PC-3 (cell line): ENCODE results near the gene SERGEF. TPM values are rescaled to one million over a fixed set of nuclear protein-coding genes. Genes with fewer than 3 reads are reported as not detected.

Source experiments
- ATAC-seq: fragments of 200-7000 bp; cut with Tn5 transposase; 2 replicates; pipeline ENCODE4 v1.9.1; 2020; ENCODE audit warnings: mild to moderate bottlenecking, moderate library complexity
- BruUV-seq: library from RNA; stranded (reverse); fragments of 400-500 nt; replicated peaks from 2 replicates; lab custom pipeline; 2021; lab: Mats Ljungman, UMichigan
- CTCF ChIA-PET: fragments of 300-600 bp; sonication (Branson Sonifier 250); formaldehyde crosslinking; loops from one replicate; lab custom pipeline; 2022; ENCODE audit warnings: antibody characterized with exemption; lab: Charles Lee
- POLR2A ChIA-PET: fragments of 300-600 bp; sonication (Branson Sonifier 250); formaldehyde crosslinking; loops from one replicate; lab custom pipeline; 2022; ENCODE audit warnings: antibody characterized with exemption; ENCODE audit not compliant: unreplicated experiment; lab: Charles Lee
- DNase-seq: peaks from one replicate; pipeline ENCODE4 v3.0.0-alpha.2; 2015
- H2AFZ ChIP-seq: fragments of 300-600 bp; sonication (generic); 2 replicates; pipeline ENCODE4 v1.6.0; 2016; ENCODE audit warnings: antibody characterized with exemption, low read length
- H3F3A ChIP-seq: fragments of 300-600 bp; sonication (generic); one replicate; pipeline ENCODE4 v1.6.0; 2017; ENCODE audit warnings: antibody characterized with exemption, low read length, control low read depth, mild to moderate bottlenecking; ENCODE audit not compliant: unreplicated experiment
- H3K27ac ChIP-seq: fragments of 300-600 bp; sonication (generic); 2 replicates; pipeline ENCODE4 v1.5.1; 2016; ENCODE audit warnings: mild to moderate bottlenecking, low read length
- H3K27me3 ChIP-seq: fragments of 300-600 bp; sonication (generic); 2 replicates; pipeline ENCODE4 v1.6.1; 2016; ENCODE audit warnings: low read length, mixed read lengths
- H3K36me3 ChIP-seq: fragments of 300-600 bp; sonication (generic); 2 replicates; pipeline ENCODE4 v1.6.1; 2016; ENCODE audit warnings: low read depth, mixed run types, low read length, mixed read lengths
- H3K4me1 ChIP-seq: fragments of 300-600 bp; sonication (generic); 2 replicates; pipeline ENCODE4 v1.5.1; 2016; ENCODE audit warnings: low read length; ENCODE audit not compliant: insufficient read depth
- H3K4me2 ChIP-seq: fragments of 300-600 bp; sonication (generic); 2 replicates; pipeline ENCODE4 v1.6.0; 2016; ENCODE audit warnings: low read length
- H3K4me3 ChIP-seq: fragments of 300-600 bp; sonication (generic); 2 replicates; pipeline ENCODE4 v1.5.1; 2016; ENCODE audit warnings: mild to moderate bottlenecking, low read length, mixed read lengths
- H3K79me2 ChIP-seq: fragments of 300-600 bp; sonication (generic); 2 replicates; pipeline ENCODE4 v1.6.1; 2017; ENCODE audit warnings: low read length, mixed read lengths
- H3K9ac ChIP-seq: fragments of 300-600 bp; sonication (generic); 2 replicates; pipeline ENCODE4 v1.6.0; 2016; ENCODE audit warnings: mild to moderate bottlenecking, low read length
- H3K9me2 ChIP-seq: fragments of 300-600 bp; sonication (generic); replicated peaks from 2 replicates; pipeline ENCODE4 v1.6.1; 2016; ENCODE audit warnings: mixed run types, low read length, mixed read lengths
- H3K9me3 ChIP-seq: fragments of 300-600 bp; sonication (generic); 2 replicates; pipeline ENCODE4 v1.6.1; 2016; ENCODE audit warnings: low read length, mixed read lengths
- H4K20me1 ChIP-seq: fragments of 300-600 bp; sonication (generic); 2 replicates; pipeline ENCODE4 v1.6.1; 2016; ENCODE audit warnings: low read length, mixed read lengths
- EZH2 ChIP-seq: fragments of 300-600 bp; sonication (generic); IDR thresholded peaks from one replicate; pipeline ENCODE4 v1.6.1; 2017; ENCODE audit warnings: antibody characterized with exemption, mild to moderate bottlenecking, low read length; ENCODE audit not compliant: unreplicated experiment
- EZH2phosphoT487 ChIP-seq: fragments of 300-600 bp; sonication (generic); IDR thresholded peaks from 2 replicates; pipeline ENCODE4 v1.6.1; 2018; ENCODE audit warnings: mild to moderate bottlenecking, antibody characterized with exemption, low read length, borderline replicate concordance
- intact Hi-C: fragments of 100-400 bp; cut with micrococcal nuclease; formaldehyde crosslinking; loops from 2 replicates; pipeline ENCODE4 v1.9.0; 2023
- total RNA-seq: library from RNA; depleted of rRNA; stranded (reverse); fragments of >200 nt; gene quantifications from 2 replicates; pipeline ENCODE4 v1.2.3, GENCODE V29; 2014
- TF ChIP-seq, protein P1 (sequence below): fragments of 300-600 bp; sonication (generic); conservative IDR thresholded peaks from 2 replicates; pipeline ENCODE4 v1.5.1; 2017; ENCODE audit warnings: antibody characterized with exemption, low read depth, mild to moderate bottlenecking, low read length

The SERGEF gene
- total RNA-seq, 1 experiment from 2014 or later = 13.7 TPM

DNA sequence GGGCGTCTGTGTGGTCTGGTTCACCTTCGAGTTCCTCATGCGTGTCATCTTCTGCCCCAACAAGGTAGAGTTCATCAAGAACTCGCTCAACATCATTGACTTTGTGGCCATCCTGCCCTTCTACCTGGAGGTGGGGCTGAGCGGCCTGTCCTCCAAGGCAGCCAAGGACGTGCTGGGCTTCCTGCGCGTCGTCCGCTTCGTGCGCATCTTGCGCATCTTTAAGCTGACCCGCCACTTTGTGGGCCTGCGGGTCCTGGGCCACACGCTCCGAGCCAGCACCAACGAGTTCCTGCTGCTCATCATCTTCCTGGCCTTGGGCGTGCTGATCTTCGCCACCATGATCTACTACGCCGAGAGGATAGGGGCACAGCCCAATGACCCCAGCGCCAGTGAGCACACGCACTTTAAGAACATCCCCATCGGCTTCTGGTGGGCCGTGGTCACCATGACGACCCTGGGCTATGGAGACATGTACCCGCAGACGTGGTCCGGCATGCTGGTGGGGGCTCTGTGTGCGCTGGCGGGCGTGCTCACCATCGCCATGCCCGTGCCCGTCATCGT, 240.9 kb downstream of the SERGEF start:
- H3K4me1 ChIP-seq = no peaks in the 10 kb centered on the region
- intact Hi-C loops = no loop called here
- DNase-seq (no peak), ATAC-seq (no peak)
- H3K9me3 ChIP-seq = no peaks in the 10 kb centered on the region
- no peak for TF ChIP-seq EZH2
- CTCF ChIA-PET = no interaction called here
- no peaks in the 10 kb centered on the region for H3K9me2 ChIP-seq
- H3K27ac ChIP-seq = no peak overlapping the region
- H3K27me3 ChIP-seq = no peaks in the 10 kb centered on the region
- no peak overlapping the region for H3K4me3 ChIP-seq
- H4K20me1 ChIP-seq = no peaks in the 10 kb centered on the region
- H3K36me3 ChIP-seq = no peaks in the 10 kb centered on the region
- no peaks in the 10 kb centered on the region for H3K79me2 ChIP-seq
- H3K9ac ChIP-seq = no peak overlapping the region
- no peak overlapping the region for H2AFZ ChIP-seq
- POLR2A ChIA-PET = no interaction called here
- H3F3A ChIP-seq = no peaks in the 10 kb centered on the region
- no peak overlapping the region for H3K4me2 ChIP-seq
- BruUV-seq = no TSS peak

DNA sequence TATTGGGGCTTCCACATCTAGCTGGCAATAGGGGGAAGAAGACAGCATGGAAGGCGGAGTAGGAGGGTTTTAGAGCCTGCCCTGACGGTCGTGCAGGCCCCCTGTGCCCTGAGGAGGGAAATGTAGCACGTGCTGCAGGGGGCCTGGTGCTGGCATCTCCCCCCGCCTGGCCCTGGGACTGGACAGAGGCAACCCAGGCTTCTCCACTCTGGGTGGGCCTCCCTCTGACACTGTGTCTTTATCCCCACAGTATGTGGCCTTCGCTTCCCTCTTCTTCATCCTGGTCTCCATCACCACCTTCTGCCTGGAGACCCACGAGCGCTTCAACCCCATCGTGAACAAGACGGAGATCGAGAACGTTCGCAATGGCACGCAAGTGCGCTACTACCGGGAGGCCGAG, 241.4 kb downstream of the SERGEF start:
- CTCF ChIA-PET = no interaction called here
- H3K27me3 ChIP-seq = no peaks in the 10 kb centered on the region
- H3K27ac ChIP-seq = no peak overlapping the region
- intact Hi-C loops = no loop called here
- no peak overlapping the region for H3K4me2 ChIP-seq
- H4K20me1 ChIP-seq = no peaks in the 10 kb centered on the region
- H3K79me2 ChIP-seq = no peaks in the 10 kb centered on the region
- H3F3A ChIP-seq = no peaks in the 10 kb centered on the region
- H2AFZ ChIP-seq = no peak overlapping the region
- H3K4me3 ChIP-seq = no peak overlapping the region
- no peaks in the 10 kb centered on the region for H3K9me2 ChIP-seq
- BruUV-seq = no TSS peak
- H3K9me3 ChIP-seq = no peaks in the 10 kb centered on the region
- TF ChIP-seq EZH2 = no peak
- TF ChIP-seq, protein P1, sequence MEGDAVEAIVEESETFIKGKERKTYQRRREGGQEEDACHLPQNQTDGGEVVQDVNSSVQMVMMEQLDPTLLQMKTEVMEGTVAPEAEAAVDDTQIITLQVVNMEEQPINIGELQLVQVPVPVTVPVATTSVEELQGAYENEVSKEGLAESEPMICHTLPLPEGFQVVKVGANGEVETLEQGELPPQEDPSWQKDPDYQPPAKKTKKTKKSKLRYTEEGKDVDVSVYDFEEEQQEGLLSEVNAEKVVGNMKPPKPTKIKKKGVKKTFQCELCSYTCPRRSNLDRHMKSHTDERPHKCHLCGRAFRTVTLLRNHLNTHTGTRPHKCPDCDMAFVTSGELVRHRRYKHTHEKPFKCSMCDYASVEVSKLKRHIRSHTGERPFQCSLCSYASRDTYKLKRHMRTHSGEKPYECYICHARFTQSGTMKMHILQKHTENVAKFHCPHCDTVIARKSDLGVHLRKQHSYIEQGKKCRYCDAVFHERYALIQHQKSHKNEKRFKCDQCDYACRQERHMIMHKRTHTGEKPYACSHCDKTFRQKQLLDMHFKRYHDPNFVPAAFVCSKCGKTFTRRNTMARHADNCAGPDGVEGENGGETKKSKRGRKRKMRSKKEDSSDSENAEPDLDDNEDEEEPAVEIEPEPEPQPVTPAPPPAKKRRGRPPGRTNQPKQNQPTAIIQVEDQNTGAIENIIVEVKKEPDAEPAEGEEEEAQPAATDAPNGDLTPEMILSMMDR = no peak
- TF ChIP-seq EZH2phosphoT487 = no peak
- no peaks in the 10 kb centered on the region for H3K36me3 ChIP-seq
- H3K9ac ChIP-seq = no peak overlapping the region
- POLR2A ChIA-PET = no interaction called here
- H3K4me1 ChIP-seq = no peaks in the 10 kb centered on the region
- no peak for DNase-seq
- no peak for ATAC-seq

- peak; percentile 48 for ATAC-seq
These were observed 241.9 kb downstream of the SERGEF start for GRCh38 chr11:17770917-17771316.

More at GRCh38 chr11:17770917-17771316, 241.9 kb downstream of the SERGEF start:
- H3K4me1 ChIP-seq = no peaks in the 10 kb centered on the region
- no peaks in the 10 kb centered on the region for H3K79me2 ChIP-seq
- H3K9ac ChIP-seq = no peak overlapping the region
- ChIA-PET POLR2A (no interaction called here), CTCF (no interaction called here)
- H2AFZ ChIP-seq = no peak overlapping the region
- intact Hi-C loops = no loop called here
- no peaks in the 10 kb centered on the region for H3K27me3 ChIP-seq
- DNase-seq = no peak
- no peak overlapping the region for H3K4me2 ChIP-seq
- no peaks in the 10 kb centered on the region for H3K9me2 ChIP-seq
- no peaks in the 10 kb centered on the region for H3F3A ChIP-seq
- H3K27ac ChIP-seq = no peak overlapping the region
- H3K4me3 ChIP-seq = no peak overlapping the region
- H3K36me3 ChIP-seq = no peaks in the 10 kb centered on the region
- no TSS peak for BruUV-seq
- no peaks in the 10 kb centered on the region for H3K9me3 ChIP-seq
- H4K20me1 ChIP-seq = no peaks in the 10 kb centered on the region
- no peak for TF ChIP-seq EZH2
- TF ChIP-seq, protein P1 = peak; percentile 30
- TF ChIP-seq EZH2phosphoT487 = no peak
